GM18499 (cell line): ENCODE measurements around the gene CPSF4.

Experiments used
- ATAC-seq: cut with Tn5 transposase; IDR thresholded peaks from one replicate; pipeline ENCODE4 v1.9.1; 2021; ENCODE audit warnings: moderate number of reproducible peaks; ENCODE audit not compliant: insufficient read depth, unreplicated experiment

The CPSF4 gene

GRCh38 chr7:99446096-99446495 lies 7.4 kb downstream of the CPSF4 start:
- ATAC-seq = no peak

- ATAC-seq = no peak
Observed at GRCh38 chr7:99447943-99448342, 9.2 kb downstream of the CPSF4 start.

- ATAC-seq = no peak
Observed at GRCh38 chr7:99448855-99449254, 10.1 kb downstream of the CPSF4 start.

- no peak for ATAC-seq
Observed at GRCh38 chr7:99449326-99449725, 10.6 kb downstream of the CPSF4 start.

- no peak for ATAC-seq
Observed at GRCh38 chr7:99451936-99452335, 13.2 kb downstream of the CPSF4 start.

- no peak for ATAC-seq
Observed at GRCh38 chr7:99452541-99452940, 13.8 kb downstream of the CPSF4 start.

GRCh38 chr7:99453105-99453504 lies 14.4 kb downstream of the CPSF4 start:
- ATAC-seq = no peak

- ATAC-seq = no peak
Observed at GRCh38 chr7:99455874-99456273, 17.1 kb downstream of the CPSF4 start.

- no peak for ATAC-seq
Observed at GRCh38 chr7:99456288-99456687, 17.5 kb downstream of the CPSF4 start.

- ATAC-seq = no peak
Observed at GRCh38 chr7:99457050-99457649, 18.4 kb downstream of the CPSF4 start.

- ATAC-seq = no peak
Observed at GRCh38 chr7:99457650-99458493, 19.1 kb downstream of the CPSF4 start.

GRCh38 chr7:99459087-99459486 lies 20.3 kb downstream of the CPSF4 start:
- no peak for ATAC-seq

- no peak for ATAC-seq
Observed at GRCh38 chr7:99460651-99461050, 21.9 kb downstream of the CPSF4 start.

GRCh38 chr7:99461221-99461620 lies 22.5 kb downstream of the CPSF4 start:
- no peak for ATAC-seq

- ATAC-seq = no peak
Observed at GRCh38 chr7:99465421-99465768, 26.7 kb downstream of the CPSF4 start.

- ATAC-seq = no peak
Observed at GRCh38 chr7:99468336-99468918, 29.7 kb downstream of the CPSF4 start.

GRCh38 chr7:99469381-99470065 lies 30.8 kb downstream of the CPSF4 start:
- ATAC-seq = no peak

GRCh38 chr7:99472561-99473314 lies 34.0 kb downstream of the CPSF4 start, which contains the start of gene ZNF789:
Gene ZNF789 (plus strand): TSS chr7:99472890. CDS start chr7:99476457, 3,567 bp downstream.
- peak; percentile 54 for ATAC-seq

- ATAC-seq = peak; percentile 8
Observed at GRCh38 chr7:99473315-99473596, 34.5 kb downstream of the CPSF4 start.

- no peak for ATAC-seq
Observed at GRCh38 chr7:99476107-99476506, 37.4 kb downstream of the CPSF4 start.
